ENCODE measurements around the gene ARHGEF7. TPM values are rescaled to one million over a fixed set of nuclear protein-coding genes. Genes with fewer than 3 reads are reported as not detected.

ARHGEF7 gene
- total and polyA plus RNA-seq, 2 experiments from 2014 or later = 23.6 to 58.9 TPM

DNA sequence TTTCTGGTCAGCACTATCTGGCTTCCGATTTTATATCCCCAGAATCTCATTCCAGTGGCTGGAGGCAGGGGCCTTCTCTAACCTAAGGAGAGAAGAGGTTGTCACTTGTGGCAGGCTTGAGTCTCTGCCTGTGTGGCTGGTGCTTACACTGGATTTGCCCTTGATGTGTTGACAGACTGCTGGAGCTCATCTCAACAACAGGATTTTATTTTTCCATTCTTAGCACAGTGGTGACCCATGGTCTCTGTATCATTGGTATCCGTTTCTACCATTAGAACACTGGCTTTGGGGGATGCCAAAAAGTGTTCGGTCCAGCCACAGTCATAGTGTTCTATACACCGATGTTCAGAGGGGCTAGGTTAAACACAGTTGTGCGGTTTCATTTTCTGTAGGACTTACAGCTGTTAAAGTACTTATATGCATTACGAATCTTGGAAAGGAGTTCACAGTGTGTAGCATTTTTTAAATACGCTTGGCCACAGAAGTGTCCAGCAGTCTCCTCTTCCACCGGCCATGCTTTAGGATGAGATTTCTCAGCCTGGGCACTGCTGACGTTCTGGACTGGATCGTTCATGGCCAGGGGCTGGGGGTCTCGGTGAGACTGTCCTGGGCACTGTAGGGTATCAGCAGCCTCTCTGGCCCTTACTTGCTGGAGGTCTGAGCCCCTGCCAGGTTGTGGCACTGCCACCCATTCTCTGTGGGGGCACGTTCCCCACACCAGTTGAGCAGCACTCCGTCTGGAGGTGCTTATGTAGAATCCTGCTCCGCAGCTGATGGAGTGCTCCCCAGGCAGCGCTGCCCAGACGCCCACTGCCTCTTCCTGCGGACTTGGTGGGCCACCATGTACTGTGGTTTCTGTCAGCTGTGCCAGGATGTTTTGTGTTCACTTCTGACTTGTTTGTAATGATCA, 163.9 kb downstream of the ARHGEF7 start (continued):
- TF ChIP-seq, protein P1, sequence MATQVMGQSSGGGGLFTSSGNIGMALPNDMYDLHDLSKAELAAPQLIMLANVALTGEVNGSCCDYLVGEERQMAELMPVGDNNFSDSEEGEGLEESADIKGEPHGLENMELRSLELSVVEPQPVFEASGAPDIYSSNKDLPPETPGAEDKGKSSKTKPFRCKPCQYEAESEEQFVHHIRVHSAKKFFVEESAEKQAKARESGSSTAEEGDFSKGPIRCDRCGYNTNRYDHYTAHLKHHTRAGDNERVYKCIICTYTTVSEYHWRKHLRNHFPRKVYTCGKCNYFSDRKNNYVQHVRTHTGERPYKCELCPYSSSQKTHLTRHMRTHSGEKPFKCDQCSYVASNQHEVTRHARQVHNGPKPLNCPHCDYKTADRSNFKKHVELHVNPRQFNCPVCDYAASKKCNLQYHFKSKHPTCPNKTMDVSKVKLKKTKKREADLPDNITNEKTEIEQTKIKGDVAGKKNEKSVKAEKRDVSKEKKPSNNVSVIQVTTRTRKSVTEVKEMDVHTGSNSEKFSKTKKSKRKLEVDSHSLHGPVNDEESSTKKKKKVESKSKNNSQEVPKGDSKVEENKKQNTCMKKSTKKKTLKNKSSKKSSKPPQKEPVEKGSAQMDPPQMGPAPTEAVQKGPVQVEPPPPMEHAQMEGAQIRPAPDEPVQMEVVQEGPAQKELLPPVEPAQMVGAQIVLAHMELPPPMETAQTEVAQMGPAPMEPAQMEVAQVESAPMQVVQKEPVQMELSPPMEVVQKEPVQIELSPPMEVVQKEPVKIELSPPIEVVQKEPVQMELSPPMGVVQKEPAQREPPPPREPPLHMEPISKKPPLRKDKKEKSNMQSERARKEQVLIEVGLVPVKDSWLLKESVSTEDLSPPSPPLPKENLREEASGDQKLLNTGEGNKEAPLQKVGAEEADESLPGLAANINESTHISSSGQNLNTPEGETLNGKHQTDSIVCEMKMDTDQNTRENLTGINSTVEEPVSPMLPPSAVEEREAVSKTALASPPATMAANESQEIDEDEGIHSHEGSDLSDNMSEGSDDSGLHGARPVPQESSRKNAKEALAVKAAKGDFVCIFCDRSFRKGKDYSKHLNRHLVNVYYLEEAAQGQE (IDR thresholded peaks at IDR 0.05; ENCODE audit: unreplicated experiment) = no peak
- TF ChIP-seq ZNF331 (CRISPR knock-in tag; IDR thresholded peaks at IDR 0.05; ENCODE audit: low read depth) = no peak
- no peak for TF ChIP-seq NANOG (IDR thresholded peaks at IDR 0.05; ENCODE audit: borderline replicate concordance)
- TF ChIP-seq EZH2phosphoT487 (IDR thresholded peaks at IDR 0.05; ENCODE audit: unreplicated experiment) = no peak
- TF ChIP-seq ZNF114 (CRISPR knock-in tag; IDR thresholded peaks at IDR 0.05) = no peak
- TF ChIP-seq POLR2AphosphoS5 (IDR thresholded peaks at IDR 0.05; ENCODE audit: low read depth) = no peak

DNA sequence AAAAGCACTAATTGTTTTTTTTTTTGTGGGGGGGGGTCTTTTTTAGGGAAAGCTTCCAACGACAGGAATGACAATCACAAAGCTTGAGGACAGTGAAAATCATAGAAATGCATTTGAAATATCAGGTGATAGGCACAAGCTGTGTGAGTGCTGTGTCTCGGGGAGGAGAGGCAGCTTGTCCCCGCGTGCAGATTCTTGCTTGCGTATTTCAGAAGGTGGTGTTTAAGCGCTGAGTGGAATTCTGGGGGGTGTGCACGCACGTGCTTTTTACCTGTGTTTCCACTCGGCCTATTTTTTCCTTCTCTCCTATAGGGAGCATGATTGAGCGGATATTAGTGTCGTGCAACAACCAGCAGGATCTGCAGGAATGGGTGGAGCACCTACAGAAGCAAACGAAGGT, 165.1 kb downstream of the ARHGEF7 start:
- Mint-ChIP-seq H3K36me3 (ENCODE audit: low read depth) (peaks cover 57% of the 10 kb centered on the region), H3K9me3 (no peaks in the 10 kb centered on the region), H3K27ac (no peak overlapping the region), H3K4me3 (no peak overlapping the region), H3K4me1 (no peaks in the 10 kb centered on the region), H3K27me3 (ENCODE audit: insufficient read depth, low read depth, poor library complexity) (no peaks in the 10 kb centered on the region)
- Histone ChIP-seq H3K4me1 (ENCODE audit: insufficient read depth) (no peaks in the 10 kb centered on the region), H3K27me3 (ENCODE audit: insufficient read depth) (no peaks in the 10 kb centered on the region), H3F3A (replicated peaks; ENCODE audit: low read depth) (no peaks in the 10 kb centered on the region), H3K4me2 (no peak overlapping the region), H3K27ac (ENCODE audit: low read depth) (no peak overlapping the region), H3K79me2 (replicated peaks; ENCODE audit: insufficient read depth) (0 out of 2 replicates have a peak, but pooled peaks cover 6% of the 10 kb centered on the region), H2AFZ (no peak overlapping the region), H3K9me2 (ENCODE audit: insufficient read depth) (no peaks in the 10 kb centered on the region), H4K20me1 (replicated peaks; ENCODE audit: insufficient read depth) (no peaks in the 10 kb centered on the region; the same call in 1 of the 2 replicates), H3K4me3 (no peak overlapping the region), H3K36me3 (ENCODE audit: insufficient read depth) (peaks cover 32% of the 10 kb centered on the region)
- DNase-seq (ENCODE audit: low spot score) (no peak), ATAC-seq (no peak)
- TF ChIP-seq STAT1 (IDR thresholded peaks at IDR 0.05; ENCODE audit: unreplicated experiment) (no peak), POLR2AphosphoS5 (IDR thresholded peaks at IDR 0.05; ENCODE audit: low read depth) (no peak), JUNB (IDR thresholded peaks at IDR 0.05; ENCODE audit: unreplicated experiment) (no peak), NANOG (IDR thresholded peaks at IDR 0.05; ENCODE audit: borderline replicate concordance) (no peak), ZNF331 (CRISPR knock-in tag; IDR thresholded peaks at IDR 0.05; ENCODE audit: low read depth) (no peak), EZH2 (IDR thresholded peaks at IDR 0.05; ENCODE audit: low read depth, unreplicated experiment) (no peak)
- TF ChIP-seq, protein P2, sequence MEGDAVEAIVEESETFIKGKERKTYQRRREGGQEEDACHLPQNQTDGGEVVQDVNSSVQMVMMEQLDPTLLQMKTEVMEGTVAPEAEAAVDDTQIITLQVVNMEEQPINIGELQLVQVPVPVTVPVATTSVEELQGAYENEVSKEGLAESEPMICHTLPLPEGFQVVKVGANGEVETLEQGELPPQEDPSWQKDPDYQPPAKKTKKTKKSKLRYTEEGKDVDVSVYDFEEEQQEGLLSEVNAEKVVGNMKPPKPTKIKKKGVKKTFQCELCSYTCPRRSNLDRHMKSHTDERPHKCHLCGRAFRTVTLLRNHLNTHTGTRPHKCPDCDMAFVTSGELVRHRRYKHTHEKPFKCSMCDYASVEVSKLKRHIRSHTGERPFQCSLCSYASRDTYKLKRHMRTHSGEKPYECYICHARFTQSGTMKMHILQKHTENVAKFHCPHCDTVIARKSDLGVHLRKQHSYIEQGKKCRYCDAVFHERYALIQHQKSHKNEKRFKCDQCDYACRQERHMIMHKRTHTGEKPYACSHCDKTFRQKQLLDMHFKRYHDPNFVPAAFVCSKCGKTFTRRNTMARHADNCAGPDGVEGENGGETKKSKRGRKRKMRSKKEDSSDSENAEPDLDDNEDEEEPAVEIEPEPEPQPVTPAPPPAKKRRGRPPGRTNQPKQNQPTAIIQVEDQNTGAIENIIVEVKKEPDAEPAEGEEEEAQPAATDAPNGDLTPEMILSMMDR (conservative IDR thresholded peaks at IDR 0.05; ENCODE audit: low read depth in 2 of 2) = no peak
- TF ChIP-seq, protein P3, sequence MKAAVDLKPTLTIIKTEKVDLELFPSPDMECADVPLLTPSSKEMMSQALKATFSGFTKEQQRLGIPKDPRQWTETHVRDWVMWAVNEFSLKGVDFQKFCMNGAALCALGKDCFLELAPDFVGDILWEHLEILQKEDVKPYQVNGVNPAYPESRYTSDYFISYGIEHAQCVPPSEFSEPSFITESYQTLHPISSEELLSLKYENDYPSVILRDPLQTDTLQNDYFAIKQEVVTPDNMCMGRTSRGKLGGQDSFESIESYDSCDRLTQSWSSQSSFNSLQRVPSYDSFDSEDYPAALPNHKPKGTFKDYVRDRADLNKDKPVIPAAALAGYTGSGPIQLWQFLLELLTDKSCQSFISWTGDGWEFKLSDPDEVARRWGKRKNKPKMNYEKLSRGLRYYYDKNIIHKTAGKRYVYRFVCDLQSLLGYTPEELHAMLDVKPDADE (IDR thresholded peaks at IDR 0.05) = no peak

Data from GM23338 (cell line).